Mammary epithelial cell (primary cell): Measurements from ENCODE around the gene EEF1A2.

Experiments used
- EZH2 ChIP-seq: IDR thresholded peaks from 2 replicates; pipeline ENCODE4 v1.6.1; 2012; ENCODE audit warnings: low read length, inconsistent platforms, borderline replicate concordance
- TF ChIP-seq, protein P1 (sequence below), 2 donors: IDR thresholded peaks in 1 of 2; conservative IDR thresholded peaks in 1 of 2; 2 replicates each; pipeline ENCODE4 v1.5.1; 2011 to 2012; ENCODE audit warnings: inconsistent platforms in 2 of 2, low read length in 2 of 2, mild to moderate bottlenecking in 2 of 2, control low read depth in 1 of 2, low read depth in 1 of 2; ENCODE audit not compliant: insufficient read depth in 1 of 2; ENCODE audit errors: extremely low read depth in 1 of 2

DNA sequence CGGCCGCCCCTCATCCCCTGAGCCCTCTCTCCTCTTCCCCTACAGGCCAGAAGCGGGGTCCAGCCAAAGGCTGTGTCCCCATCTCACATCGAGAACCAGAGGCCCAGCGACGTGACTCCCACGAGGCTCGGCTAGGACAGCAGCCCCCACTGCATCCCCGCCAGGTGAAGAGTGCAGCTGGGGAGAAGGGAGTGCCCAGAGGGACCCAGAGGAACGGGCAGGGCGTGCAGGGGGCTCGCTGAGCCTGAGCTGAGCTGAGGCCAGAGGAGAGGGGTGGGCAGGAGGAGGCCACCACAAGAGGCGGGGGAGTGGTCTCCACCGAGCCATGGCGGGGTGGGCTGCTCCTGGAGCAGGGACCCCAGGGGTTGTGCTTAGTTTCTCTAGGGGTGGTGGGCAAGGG is 59.0 kb downstream of the EEF1A2 start:
- TF ChIP-seq, protein P1, sequence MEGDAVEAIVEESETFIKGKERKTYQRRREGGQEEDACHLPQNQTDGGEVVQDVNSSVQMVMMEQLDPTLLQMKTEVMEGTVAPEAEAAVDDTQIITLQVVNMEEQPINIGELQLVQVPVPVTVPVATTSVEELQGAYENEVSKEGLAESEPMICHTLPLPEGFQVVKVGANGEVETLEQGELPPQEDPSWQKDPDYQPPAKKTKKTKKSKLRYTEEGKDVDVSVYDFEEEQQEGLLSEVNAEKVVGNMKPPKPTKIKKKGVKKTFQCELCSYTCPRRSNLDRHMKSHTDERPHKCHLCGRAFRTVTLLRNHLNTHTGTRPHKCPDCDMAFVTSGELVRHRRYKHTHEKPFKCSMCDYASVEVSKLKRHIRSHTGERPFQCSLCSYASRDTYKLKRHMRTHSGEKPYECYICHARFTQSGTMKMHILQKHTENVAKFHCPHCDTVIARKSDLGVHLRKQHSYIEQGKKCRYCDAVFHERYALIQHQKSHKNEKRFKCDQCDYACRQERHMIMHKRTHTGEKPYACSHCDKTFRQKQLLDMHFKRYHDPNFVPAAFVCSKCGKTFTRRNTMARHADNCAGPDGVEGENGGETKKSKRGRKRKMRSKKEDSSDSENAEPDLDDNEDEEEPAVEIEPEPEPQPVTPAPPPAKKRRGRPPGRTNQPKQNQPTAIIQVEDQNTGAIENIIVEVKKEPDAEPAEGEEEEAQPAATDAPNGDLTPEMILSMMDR (conservative IDR thresholded peaks at IDR 0.05 in 1 of 2, IDR thresholded peaks at IDR 0.05 in 1 of 2; ENCODE audit: extremely low read depth in 1 of 2, insufficient read depth in 1 of 2, low read depth in 1 of 2, low read length in 2 of 2), result no peak
- no peak for TF ChIP-seq EZH2
